Endothelial cell of umbilical vein (primary cell): ENCODE results near the gene ADSL. TPM values are rescaled to one million over a fixed set of nuclear protein-coding genes. Genes with fewer than 3 reads are reported as not detected.

Experiments used
- BruUV-seq: library from RNA; stranded (reverse); fragments of 400-500 nt; replicated peaks from 2 replicates; lab custom pipeline; 2021; lab: Mats Ljungman, UMichigan
- CTCF ChIA-PET: fragments of 300-600, 350-600 bp; sonication (Branson Sonifier 250); formaldehyde crosslinking; loops from one replicate; lab custom pipeline; 2021; ENCODE audit warnings: antibody characterized with exemption, inconsistent platforms; lab: Charles Lee
- POLR2A ChIA-PET: fragments of 300-600, 350-600 bp; sonication (Branson Sonifier 250); formaldehyde crosslinking; loops from one replicate; lab custom pipeline; 2021; ENCODE audit warnings: antibody characterized with exemption, inconsistent platforms; lab: Charles Lee
- DNase-seq: peaks from one replicate; pipeline ENCODE4 v3.0.0-alpha.2; 2011; ENCODE audit warnings: low read depth, low spot score
- FAIRE-seq: peaks from 2 replicates; lab custom pipeline; 2011; peaks lifted over from hg19 to GRCh38; lab: Jason Lieb, UNC
- H2AFZ ChIP-seq: 2 replicates; pipeline ENCODE4 v1.6.0; 2012; ENCODE audit warnings: low read depth, low read length, control low read depth, inconsistent platforms
- H3K27ac ChIP-seq: 2 replicates; pipeline ENCODE4 v1.5.1; 2011; ENCODE audit warnings: low read depth, mild to moderate bottlenecking, control low read depth, low read length, moderate library complexity; ENCODE audit not compliant: insufficient read depth
- H3K27me3 ChIP-seq, 2 experiments: 2 replicates each; pipeline versions ENCODE4 v1.6.0 to v1.6.1; 2011; ENCODE audit warnings: low read length in 2 of 2, mixed read lengths in 1 of 2; ENCODE audit not compliant: control insufficient read depth in 2 of 2, insufficient read depth in 2 of 2
- H3K36me3 ChIP-seq, 2 experiments: 2 replicates in 1 of 2; 3 replicates in 1 of 2; pipeline ENCODE4 v1.5.1; 2011; ENCODE audit warnings: low read length in 2 of 2, mild to moderate bottlenecking in 1 of 2, moderate library complexity in 1 of 2; ENCODE audit not compliant: control insufficient read depth in 2 of 2, insufficient read depth in 2 of 2; ENCODE audit errors: extremely low read depth in 1 of 2
- H3K4me1 ChIP-seq: 3 replicates; pipeline ENCODE4 v1.5.1; 2011; ENCODE audit warnings: mild to moderate bottlenecking, low read length; ENCODE audit not compliant: control insufficient read depth, insufficient read depth; ENCODE audit errors: extremely low read depth
- H3K4me2 ChIP-seq: 2 replicates; pipeline ENCODE4 v1.6.1; 2011; ENCODE audit warnings: low read length, control low read depth, mixed read lengths; ENCODE audit not compliant: insufficient read depth
- H3K4me3 ChIP-seq, 3 experiments: fragments of 200-600 bp in 1 of 3; sonication (generic), shearing (Covaris generic) in 1 of 3; replicated peaks in 1 of 3; 2 replicates each; pipeline ENCODE4 v1.5.1; 2011 to 2016; ENCODE audit warnings: control low read depth in 3 of 3, low read length in 3 of 3, mild to moderate bottlenecking in 2 of 3, inconsistent platforms in 1 of 3, low read depth in 1 of 3, moderate library complexity in 1 of 3; ENCODE audit not compliant: insufficient read depth in 1 of 3
- H3K79me2 ChIP-seq: 2 replicates; pipeline ENCODE4 v1.6.0; 2012; ENCODE audit warnings: low read length, inconsistent platforms; ENCODE audit not compliant: control insufficient read depth, insufficient read depth
- H3K9ac ChIP-seq: replicated peaks from 2 replicates; pipeline ENCODE3; 2011; ENCODE audit warnings: low read length, control low read depth; ENCODE audit not compliant: insufficient read depth; ENCODE audit errors: extremely low read depth
- H3K9me1 ChIP-seq: replicated peaks from 3 replicates; pipeline ENCODE4 v1.6.0; 2011; ENCODE audit warnings: mild to moderate bottlenecking, low read length; ENCODE audit not compliant: control insufficient read depth, insufficient read depth; ENCODE audit errors: extremely low read depth
- H3K9me3 ChIP-seq: replicated peaks from 2 replicates; pipeline ENCODE4 v1.5.1; 2012; ENCODE audit warnings: low read length, inconsistent platforms; ENCODE audit not compliant: control insufficient read depth, insufficient read depth
- H4K20me1 ChIP-seq: replicated peaks from 2 replicates; pipeline ENCODE3; 2011; ENCODE audit warnings: mild to moderate bottlenecking, low read length; ENCODE audit not compliant: control insufficient read depth, insufficient read depth; ENCODE audit errors: extremely low read depth
- CTCF ChIP-seq, 2 donors: IDR thresholded peaks; 1 replicate in 1 of 2; 2 replicates in 1 of 2; pipeline ENCODE4 v1.5.1; 2011; ENCODE audit warnings: low read length in 2 of 2, mild to moderate bottlenecking in 2 of 2, moderate library complexity in 2 of 2, control low read depth in 1 of 2, inconsistent platforms in 1 of 2, low read depth in 1 of 2; ENCODE audit not compliant: insufficient read depth in 1 of 2; ENCODE audit errors: extremely low read depth in 1 of 2
- EZH2 ChIP-seq: IDR thresholded peaks from 2 replicates; pipeline ENCODE4 v1.6.1; 2012; ENCODE audit warnings: borderline replicate concordance, low read depth, mild to moderate bottlenecking, moderate library complexity, low read length, inconsistent platforms; ENCODE audit not compliant: severe bottlenecking
- FOS ChIP-seq: IDR thresholded peaks from 2 replicates; pipeline ENCODE4 v1.6.1; 2011; ENCODE audit warnings: mild to moderate bottlenecking, low read length, moderate library complexity, borderline replicate concordance; ENCODE audit not compliant: insufficient read depth
- GATA2 ChIP-seq: IDR thresholded peaks from 2 replicates; pipeline ENCODE4 v1.7.0; 2011; ENCODE audit warnings: low read depth, mild to moderate bottlenecking, moderate library complexity, mixed read lengths, low read length; ENCODE audit not compliant: insufficient read length, insufficient read depth
- JUN ChIP-seq: IDR thresholded peaks from 2 replicates; pipeline ENCODE4 v1.6.1; 2011; ENCODE audit warnings: borderline replicate concordance, low read depth; ENCODE audit not compliant: insufficient read length, insufficient read depth
- MYC ChIP-seq: IDR thresholded peaks from one replicate; pipeline ENCODE4 v1.6.1; 2011; ENCODE audit warnings: mild to moderate bottlenecking, low read depth, low read length
- POLR2A ChIP-seq: IDR thresholded peaks from 2 replicates; pipeline ENCODE4 v1.6.1; 2012; ENCODE audit warnings: low read depth, mild to moderate bottlenecking, control low read depth, low read length
- POLR2AphosphoS5 ChIP-seq: IDR thresholded peaks from 2 replicates; pipeline ENCODE4 v1.6.1; 2012; ENCODE audit warnings: low read depth, mild to moderate bottlenecking, control low read depth, low read length, moderate library complexity; ENCODE audit not compliant: insufficient read depth
- dilution Hi-C: fragments of 300-500 bp; cut with MboI; formaldehyde crosslinking; loops from one replicate; pipeline ENCODE4 v1.15.0; 2019; ENCODE audit warnings: low sequenced_read_pairs; ENCODE audit not compliant: extremely low pct_ligation_motif_present
- intact Hi-C: fragments of 100-400 bp; cut with micrococcal nuclease; formaldehyde crosslinking; loops from one replicate; pipeline ENCODE4 v1.10.0; 2022
- polyA plus RNA-seq, 4 experiments: library from polyadenylated mRNA; depleted of rRNA in 3 of 4; stranded (reverse) in 3 of 4; unstranded in 1 of 4; fragments of >200 nt; gene quantifications; 2 replicates each; pipeline versions ENCODE4 v1.2.1 to v1.2.3, GENCODE V29; 2011 to 2012; ENCODE audit warnings: missing spikeins in 1 of 4
- total RNA-seq: library from RNA; stranded (reverse); gene quantifications from 2 replicates; pipeline ENCODE4 v1.2.3, GENCODE V29; 2021
- TF ChIP-seq, protein P1 (sequence below): IDR thresholded peaks from 2 replicates; pipeline ENCODE4 v1.6.1; 2011; ENCODE audit not compliant: insufficient read depth, insufficient read length

Gene ADSL
- total and polyA plus RNA-seq, 2 donors (not counting 3 experiments of a cell fraction or from before 2014, with no cell fraction given) = 103 to 141 TPM

- FAIRE-seq = no peak
- TF ChIP-seq, protein P1, sequence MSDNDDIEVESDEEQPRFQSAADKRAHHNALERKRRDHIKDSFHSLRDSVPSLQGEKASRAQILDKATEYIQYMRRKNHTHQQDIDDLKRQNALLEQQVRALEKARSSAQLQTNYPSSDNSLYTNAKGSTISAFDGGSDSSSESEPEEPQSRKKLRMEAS = no peak
- no peak for TF ChIP-seq CTCF (IDR thresholded peaks at IDR 0.05; ENCODE audit: extremely low read depth in 1 of 2, insufficient read depth in 1 of 2, low read depth in 1 of 2, low read length in 2 of 2)
- no peak for TF ChIP-seq POLR2A
- no peak for TF ChIP-seq JUN
- no peak for TF ChIP-seq FOS
- no peaks in the 10 kb centered on the region for H3K9me3 ChIP-seq
- no TSS peak for BruUV-seq
- CTCF ChIA-PET = no interaction called here
- H3K27me3 ChIP-seq = no peaks in the 10 kb centered on the region
- H3K79me2 ChIP-seq = no peaks in the 10 kb centered on the region
- H3K4me3 ChIP-seq = no peak overlapping the region
- intact Hi-C loops = no loop called here
- H3K4me1 ChIP-seq = no peaks in the 10 kb centered on the region
- POLR2A ChIA-PET = no interaction called here
- no peaks in the 10 kb centered on the region for H4K20me1 ChIP-seq
- H3K9me1 ChIP-seq = no peaks in the 10 kb centered on the region
- H3K36me3 ChIP-seq = peaks cover 21 to 23% of the 10 kb centered on the region in 2 experiments
- H3K9ac ChIP-seq = no peak overlapping the region
- H2AFZ ChIP-seq = no peak overlapping the region
- no peak overlapping the region for H3K27ac ChIP-seq
- H3K4me2 ChIP-seq = no peak overlapping the region
- dilution Hi-C loops = no loop called here
- DNase-seq = no peak
Measured at GRCh38 chr22:40308999-40309573, 37.2 kb upstream of the ADSL start.

DNA sequence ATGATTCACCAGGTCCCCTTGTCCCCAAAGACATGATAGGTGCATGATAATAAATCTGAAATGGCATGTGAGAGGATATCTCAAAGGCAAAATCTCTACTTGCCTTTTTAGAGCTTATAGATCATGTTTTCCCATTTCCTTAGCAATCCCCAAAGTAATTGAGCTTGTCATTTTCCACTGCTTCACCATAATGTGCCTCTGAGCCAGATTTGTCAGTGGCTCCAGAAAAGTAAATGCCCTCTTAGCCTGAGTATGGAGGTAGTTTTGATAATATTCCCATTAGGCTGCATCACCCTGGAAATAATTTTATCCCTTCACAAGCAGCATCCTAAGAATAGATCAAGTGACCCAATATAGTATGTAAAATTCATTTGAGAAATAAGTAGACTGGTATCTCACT lies 36.7 kb upstream of the ADSL start:
- H3K27ac ChIP-seq = no peak overlapping the region

More for the DNA sequence above, 36.7 kb upstream of the ADSL start:
- Histone ChIP-seq H3K9me3 (no peaks in the 10 kb centered on the region), H3K4me3 (no peak overlapping the region), H4K20me1 (no peaks in the 10 kb centered on the region), H3K9ac (no peak overlapping the region), H3K79me2 (no peaks in the 10 kb centered on the region), H3K4me2 (no peak overlapping the region), H3K36me3 (peaks cover 23 to 25% of the 10 kb centered on the region in 2 experiments), H3K4me1 (no peaks in the 10 kb centered on the region), H2AFZ (no peak overlapping the region), H3K27me3 (no peaks in the 10 kb centered on the region), H3K9me1 (no peaks in the 10 kb centered on the region)
- POLR2A ChIA-PET = no interaction called here
- no peak for DNase-seq
- FAIRE-seq = no peak
- no TSS peak for BruUV-seq
- intact Hi-C loops = no loop called here
- TF ChIP-seq POLR2A (no peak), CTCF (IDR thresholded peaks at IDR 0.05; ENCODE audit: extremely low read depth in 1 of 2, insufficient read depth in 1 of 2, low read depth in 1 of 2, low read length in 2 of 2) (no peak), EZH2 (no peak), POLR2AphosphoS5 (no peak), MYC (no peak), FOS (no peak), GATA2 (no peak), JUN (no peak)
- TF ChIP-seq, protein P1 = no peak
- dilution Hi-C loops = no loop called here
- CTCF ChIA-PET = no interaction called here
